ENCODE data around the gene SLC27A5. TPM values are rescaled to one million over a fixed set of nuclear protein-coding genes. Genes with fewer than 3 reads are reported as not detected.
"Not testable (repeated sequence)": the region's sequence is repeated elsewhere in the genome, so short reads cannot be mapped to it uniquely, and the experiment has no call there.

The SLC27A5 gene
- total RNA-seq, 4 donors from 2014 or later: 3.8 to 10.8 (median 4.6) TPM

GRCh38 chr19:58513213-58513693, 1.5 kb upstream of the SLC27A5 start:
- no peak for DNase-seq (ENCODE audit: extremely low spot score)
- H3K36me3 ChIP-seq: peaks cover 15 to 36% (median 29%) of the 10 kb centered on the region in 4 donors
- TF ChIP-seq POLR2A (IDR thresholded peaks at IDR 0.05; ENCODE audit: low read depth): no peak
- TF ChIP-seq, protein P1, sequence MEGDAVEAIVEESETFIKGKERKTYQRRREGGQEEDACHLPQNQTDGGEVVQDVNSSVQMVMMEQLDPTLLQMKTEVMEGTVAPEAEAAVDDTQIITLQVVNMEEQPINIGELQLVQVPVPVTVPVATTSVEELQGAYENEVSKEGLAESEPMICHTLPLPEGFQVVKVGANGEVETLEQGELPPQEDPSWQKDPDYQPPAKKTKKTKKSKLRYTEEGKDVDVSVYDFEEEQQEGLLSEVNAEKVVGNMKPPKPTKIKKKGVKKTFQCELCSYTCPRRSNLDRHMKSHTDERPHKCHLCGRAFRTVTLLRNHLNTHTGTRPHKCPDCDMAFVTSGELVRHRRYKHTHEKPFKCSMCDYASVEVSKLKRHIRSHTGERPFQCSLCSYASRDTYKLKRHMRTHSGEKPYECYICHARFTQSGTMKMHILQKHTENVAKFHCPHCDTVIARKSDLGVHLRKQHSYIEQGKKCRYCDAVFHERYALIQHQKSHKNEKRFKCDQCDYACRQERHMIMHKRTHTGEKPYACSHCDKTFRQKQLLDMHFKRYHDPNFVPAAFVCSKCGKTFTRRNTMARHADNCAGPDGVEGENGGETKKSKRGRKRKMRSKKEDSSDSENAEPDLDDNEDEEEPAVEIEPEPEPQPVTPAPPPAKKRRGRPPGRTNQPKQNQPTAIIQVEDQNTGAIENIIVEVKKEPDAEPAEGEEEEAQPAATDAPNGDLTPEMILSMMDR (IDR thresholded peaks at IDR 0.05): no peak
- TF ChIP-seq EP300 (IDR thresholded peaks at IDR 0.05): no peak
- no peak for TF ChIP-seq POLR2AphosphoS5 (IDR thresholded peaks at IDR 0.05)
- peaks cover 38 to 52% (median 50%) of the 10 kb centered on the region in 4 donors for H3K4me1 ChIP-seq
- intact Hi-C loops (cut with DNase I): no loop called here
- no peaks in the 10 kb centered on the region for H3K9me3 ChIP-seq
- H3K4me3 ChIP-seq: peak overlapping the region in 1 of 4 donors; percentile 45
- no peaks in the 10 kb centered on the region for H3K27me3 ChIP-seq
- WGBS: 83% methylated on average over 9 of the region's 10 CpGs
- H3K27ac ChIP-seq (replicated peaks in 1 of 4): peak overlapping the region; percentile 69 to 79 (median 75)

DNA sequence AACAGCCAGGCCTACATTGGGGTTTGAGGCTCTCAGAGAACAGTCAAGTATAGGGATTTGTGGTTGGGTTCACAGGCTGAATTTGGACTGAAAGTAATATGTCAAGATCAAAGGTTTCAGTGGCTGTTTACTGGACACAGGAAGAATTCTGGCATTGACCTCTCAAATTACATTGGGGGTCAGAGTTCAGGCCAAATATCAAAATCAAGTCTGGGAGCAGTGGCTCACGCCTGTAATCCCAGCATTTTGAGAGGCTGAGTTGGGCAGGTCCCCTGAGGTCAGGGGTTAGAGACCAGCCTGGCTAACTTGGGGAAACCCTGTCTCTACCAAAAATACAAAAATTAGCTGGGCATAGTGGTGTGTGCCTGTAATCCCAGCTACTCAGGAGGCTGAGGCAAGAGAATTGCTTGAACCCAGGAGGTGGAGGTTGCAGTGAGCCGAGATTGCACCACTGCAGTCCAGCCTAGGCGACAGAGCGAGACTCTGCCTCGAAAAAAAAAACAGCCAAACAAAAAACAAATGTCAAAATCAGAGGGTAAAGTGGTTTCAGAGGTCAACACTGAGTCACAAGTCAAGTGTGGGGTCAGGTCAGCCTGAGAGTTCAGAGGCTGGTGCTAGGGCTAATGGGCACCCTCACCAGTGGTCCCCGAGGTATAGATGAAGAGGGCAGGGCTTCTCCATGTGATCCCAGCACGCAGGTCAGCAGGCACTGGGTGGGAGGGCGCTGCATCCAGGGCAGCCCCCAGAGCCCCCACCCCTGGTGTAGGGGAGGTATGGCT, 1.5 kb downstream of the SLC27A5 start:
- no peak overlapping the region for H3K4me3 ChIP-seq
- no peaks in the 10 kb centered on the region for H3K9me3 ChIP-seq
- H3K27ac ChIP-seq (replicated peaks in 1 of 4): no peak overlapping the region
- WGBS: 86% methylated on average over 8 of the region's 8 CpGs
- peaks cover 16 to 22% (median 21%) of the 10 kb centered on the region in 4 donors for H3K4me1 ChIP-seq
- TF ChIP-seq, protein P1 (IDR thresholded peaks at IDR 0.05): no peak
- no peak for TF ChIP-seq EP300 (IDR thresholded peaks at IDR 0.05)
- no peak for TF ChIP-seq POLR2AphosphoS5 (IDR thresholded peaks at IDR 0.05)
- TF ChIP-seq POLR2A (IDR thresholded peaks at IDR 0.05; ENCODE audit: low read depth): no peak
- DNase-seq (ENCODE audit: extremely low spot score): no peak
- H3K36me3 ChIP-seq: peaks cover 0 to 14% (median 5%) of the 10 kb centered on the region in 4 donors
- no peaks in the 10 kb centered on the region for H3K27me3 ChIP-seq
- intact Hi-C loops (cut with DNase I): no loop called here

GRCh38 chr19:58509731-58510083, 2.1 kb downstream of the SLC27A5 start:
- Histone ChIP-seq H3K4me1 (peaks cover 10 to 19% (median 16%) of the 10 kb centered on the region in 4 donors), H3K4me3 (no peak overlapping the region), H3K27me3 (no peaks in the 10 kb centered on the region), H3K36me3 (peaks cover 0 to 9% (median 4%) of the 10 kb centered on the region in 4 donors), H3K27ac (replicated peaks in 1 of 4) (no peak overlapping the region), H3K9me3 (no peaks in the 10 kb centered on the region)
- 91% methylated on average over 7 of the region's 11 CpGs for WGBS
- intact Hi-C loops (cut with DNase I): no loop called here
- DNase-seq (ENCODE audit: extremely low spot score): no peak
- TF ChIP-seq POLR2A (IDR thresholded peaks at IDR 0.05; ENCODE audit: low read depth) (no peak), EP300 (IDR thresholded peaks at IDR 0.05) (no peak), POLR2AphosphoS5 (IDR thresholded peaks at IDR 0.05) (no peak)
- TF ChIP-seq, protein P1 (IDR thresholded peaks at IDR 0.05): no peak

GRCh38 chr19:58507602-58508223, 4.1 kb downstream of the SLC27A5 start:
- H3K27me3 ChIP-seq; H3K9me3 ChIP-seq; DNase-seq (ENCODE audit: extremely low spot score); H3K4me1 ChIP-seq; H3K4me3 ChIP-seq; intact Hi-C loops (cut with DNase I); H3K36me3 ChIP-seq; H3K27ac ChIP-seq (replicated peaks in 1 of 4): not testable (repeated sequence)
- WGBS: 83% methylated on average over 7 of the region's 8 CpGs

DNA sequence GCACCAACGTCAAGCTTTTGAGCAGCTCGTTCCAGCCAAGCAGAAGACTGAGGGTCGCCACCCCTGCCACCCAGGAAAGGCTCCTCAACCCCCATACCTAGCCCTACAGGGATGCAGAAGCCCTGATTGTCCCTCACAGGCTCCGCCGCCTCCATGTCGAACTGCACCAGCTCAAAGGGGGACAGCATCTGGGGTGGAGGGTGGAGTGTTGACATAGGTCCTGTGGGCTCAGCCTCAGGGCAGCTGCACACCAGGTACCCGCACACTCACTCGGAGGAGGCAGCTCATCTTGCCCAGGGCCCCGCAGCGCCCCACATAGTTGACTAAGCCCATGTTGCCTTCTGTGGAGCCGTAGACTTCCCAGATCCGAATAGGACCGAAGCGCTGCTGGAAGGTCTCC, 11.6 kb downstream of the SLC27A5 start:
- no peaks in the 10 kb centered on the region for H3K27me3 ChIP-seq
- no peaks in the 10 kb centered on the region for H3K9me3 ChIP-seq
- WGBS: 96% methylated on average over 6 of the region's 14 CpGs
- no peaks in the 10 kb centered on the region for H3K36me3 ChIP-seq
- peak overlapping the region in 1 of 4 donors; percentile 75 for H3K27ac ChIP-seq (replicated peaks in 1 of 4)
- H3K4me1 ChIP-seq: peaks cover 16 to 29% (median 23%) of the 10 kb centered on the region in 4 donors
- TF ChIP-seq EP300 (IDR thresholded peaks at IDR 0.05): no peak
- no peak for TF ChIP-seq POLR2A (IDR thresholded peaks at IDR 0.05; ENCODE audit: low read depth)
- TF ChIP-seq, protein P1 (IDR thresholded peaks at IDR 0.05): no peak
- no peak for TF ChIP-seq POLR2AphosphoS5 (IDR thresholded peaks at IDR 0.05)
- no peak for DNase-seq (ENCODE audit: extremely low spot score)
- intact Hi-C loops (cut with DNase I): no loop called here
- H3K4me3 ChIP-seq: peak overlapping the region; percentile 55 to 66 (median 62)

Measured in esophagus muscularis mucosa (tissue), 4 donors.